OCI-LY1 (cell line): Measurements from ENCODE around the gene AR.

Experiments
- CTCF ChIP-seq: fragments of 200-600 bp; sonication (generic), shearing (Covaris generic); IDR thresholded peaks from 2 replicates; pipeline ENCODE4 v1.5.1; 2017; ENCODE audit warnings: mild to moderate bottlenecking, antibody characterized with exemption, low read length, moderate library complexity, mixed read lengths
- EZH2 ChIP-seq: fragments of 200-600 bp; sonication (generic), shearing (Covaris generic); IDR thresholded peaks from 2 replicates; pipeline ENCODE4 v1.8.0; 2017; ENCODE audit warnings: borderline replicate concordance, mixed run types, mild to moderate bottlenecking, antibody characterized with exemption, low read length, moderate library complexity, mixed read lengths

- TF ChIP-seq CTCF (no peak), EZH2 (no peak)
Measured at GRCh38 chrX:67750694-67751093, 206.9 kb downstream of the AR start.
